Astrocyte (in vitro differentiated cells and primary cell): ENCODE results near the gene DNAAF3.

Source experiments
- CTCF ChIP-seq: IDR thresholded peaks from 2 replicates; pipeline ENCODE4 v1.5.1; 2011; ENCODE audit warnings: low read depth, mild to moderate bottlenecking, inconsistent platforms, low read length, moderate library complexity; ENCODE audit not compliant: insufficient read depth
- EZH2 ChIP-seq: IDR thresholded peaks from 2 replicates; pipeline ENCODE4 v1.6.1; 2012; ENCODE audit warnings: mild to moderate bottlenecking, low read length, inconsistent platforms; ENCODE audit not compliant: insufficient read depth

GRCh38 chr19:55117663-55118391, 48.6 kb downstream of the DNAAF3 start:
- no peak for TF ChIP-seq CTCF
- no peak for TF ChIP-seq EZH2
